ENCODE data around the gene NTF3. TPM values are rescaled to one million over a fixed set of nuclear protein-coding genes. Genes with fewer than 3 reads are reported as not detected.

The NTF3 gene
- polyA plus RNA-seq, 1 of the 3 experiments (the other 2 are of a cell fraction), result not detected

DNA sequence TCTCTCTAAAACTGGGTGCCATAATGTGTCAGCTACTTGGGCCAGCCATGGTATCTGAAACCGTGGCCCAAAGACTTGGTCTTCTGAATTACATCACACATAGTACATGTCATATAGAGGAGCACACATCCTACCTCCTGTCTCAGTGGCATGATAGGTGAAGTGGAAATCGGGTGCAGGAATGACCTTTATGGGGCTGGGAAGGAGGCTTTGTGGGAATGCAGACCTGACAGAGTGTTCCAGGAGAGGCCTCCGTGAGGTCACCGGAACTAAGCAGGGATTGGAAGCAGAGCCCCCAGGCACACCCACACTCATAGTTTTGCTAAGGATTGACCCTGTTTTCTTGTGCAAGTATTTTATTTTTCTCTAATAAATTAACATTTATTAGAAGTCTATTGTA, 82.6 kb downstream of the NTF3 start (continued):
- TF ChIP-seq, protein P1, sequence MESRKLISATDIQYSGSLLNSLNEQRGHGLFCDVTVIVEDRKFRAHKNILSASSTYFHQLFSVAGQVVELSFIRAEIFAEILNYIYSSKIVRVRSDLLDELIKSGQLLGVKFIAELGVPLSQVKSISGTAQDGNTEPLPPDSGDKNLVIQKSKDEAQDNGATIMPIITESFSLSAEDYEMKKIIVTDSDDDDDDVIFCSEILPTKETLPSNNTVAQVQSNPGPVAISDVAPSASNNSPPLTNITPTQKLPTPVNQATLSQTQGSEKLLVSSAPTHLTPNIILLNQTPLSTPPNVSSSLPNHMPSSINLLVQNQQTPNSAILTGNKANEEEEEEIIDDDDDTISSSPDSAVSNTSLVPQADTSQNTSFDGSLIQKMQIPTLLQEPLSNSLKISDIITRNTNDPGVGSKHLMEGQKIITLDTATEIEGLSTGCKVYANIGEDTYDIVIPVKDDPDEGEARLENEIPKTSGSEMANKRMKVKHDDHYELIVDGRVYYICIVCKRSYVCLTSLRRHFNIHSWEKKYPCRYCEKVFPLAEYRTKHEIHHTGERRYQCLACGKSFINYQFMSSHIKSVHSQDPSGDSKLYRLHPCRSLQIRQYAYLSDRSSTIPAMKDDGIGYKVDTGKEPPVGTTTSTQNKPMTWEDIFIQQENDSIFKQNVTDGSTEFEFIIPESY (IDR thresholded peaks at IDR 0.05; ENCODE audit: borderline replicate concordance, low read depth), result no peak
- TF ChIP-seq, protein P2, sequence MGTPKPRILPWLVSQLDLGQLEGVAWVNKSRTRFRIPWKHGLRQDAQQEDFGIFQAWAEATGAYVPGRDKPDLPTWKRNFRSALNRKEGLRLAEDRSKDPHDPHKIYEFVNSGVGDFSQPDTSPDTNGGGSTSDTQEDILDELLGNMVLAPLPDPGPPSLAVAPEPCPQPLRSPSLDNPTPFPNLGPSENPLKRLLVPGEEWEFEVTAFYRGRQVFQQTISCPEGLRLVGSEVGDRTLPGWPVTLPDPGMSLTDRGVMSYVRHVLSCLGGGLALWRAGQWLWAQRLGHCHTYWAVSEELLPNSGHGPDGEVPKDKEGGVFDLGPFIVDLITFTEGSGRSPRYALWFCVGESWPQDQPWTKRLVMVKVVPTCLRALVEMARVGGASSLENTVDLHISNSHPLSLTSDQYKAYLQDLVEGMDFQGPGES (IDR thresholded peaks at IDR 0.05; ENCODE audit: low read depth, low read length), result no peak
- TF ChIP-seq, protein P3, sequence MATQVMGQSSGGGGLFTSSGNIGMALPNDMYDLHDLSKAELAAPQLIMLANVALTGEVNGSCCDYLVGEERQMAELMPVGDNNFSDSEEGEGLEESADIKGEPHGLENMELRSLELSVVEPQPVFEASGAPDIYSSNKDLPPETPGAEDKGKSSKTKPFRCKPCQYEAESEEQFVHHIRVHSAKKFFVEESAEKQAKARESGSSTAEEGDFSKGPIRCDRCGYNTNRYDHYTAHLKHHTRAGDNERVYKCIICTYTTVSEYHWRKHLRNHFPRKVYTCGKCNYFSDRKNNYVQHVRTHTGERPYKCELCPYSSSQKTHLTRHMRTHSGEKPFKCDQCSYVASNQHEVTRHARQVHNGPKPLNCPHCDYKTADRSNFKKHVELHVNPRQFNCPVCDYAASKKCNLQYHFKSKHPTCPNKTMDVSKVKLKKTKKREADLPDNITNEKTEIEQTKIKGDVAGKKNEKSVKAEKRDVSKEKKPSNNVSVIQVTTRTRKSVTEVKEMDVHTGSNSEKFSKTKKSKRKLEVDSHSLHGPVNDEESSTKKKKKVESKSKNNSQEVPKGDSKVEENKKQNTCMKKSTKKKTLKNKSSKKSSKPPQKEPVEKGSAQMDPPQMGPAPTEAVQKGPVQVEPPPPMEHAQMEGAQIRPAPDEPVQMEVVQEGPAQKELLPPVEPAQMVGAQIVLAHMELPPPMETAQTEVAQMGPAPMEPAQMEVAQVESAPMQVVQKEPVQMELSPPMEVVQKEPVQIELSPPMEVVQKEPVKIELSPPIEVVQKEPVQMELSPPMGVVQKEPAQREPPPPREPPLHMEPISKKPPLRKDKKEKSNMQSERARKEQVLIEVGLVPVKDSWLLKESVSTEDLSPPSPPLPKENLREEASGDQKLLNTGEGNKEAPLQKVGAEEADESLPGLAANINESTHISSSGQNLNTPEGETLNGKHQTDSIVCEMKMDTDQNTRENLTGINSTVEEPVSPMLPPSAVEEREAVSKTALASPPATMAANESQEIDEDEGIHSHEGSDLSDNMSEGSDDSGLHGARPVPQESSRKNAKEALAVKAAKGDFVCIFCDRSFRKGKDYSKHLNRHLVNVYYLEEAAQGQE (IDR thresholded peaks at IDR 0.05; ENCODE audit: low read depth, low read length), result no peak
- TF ChIP-seq YY1 (IDR thresholded peaks at IDR 0.05; ENCODE audit: low read depth), result no peak

DNA sequence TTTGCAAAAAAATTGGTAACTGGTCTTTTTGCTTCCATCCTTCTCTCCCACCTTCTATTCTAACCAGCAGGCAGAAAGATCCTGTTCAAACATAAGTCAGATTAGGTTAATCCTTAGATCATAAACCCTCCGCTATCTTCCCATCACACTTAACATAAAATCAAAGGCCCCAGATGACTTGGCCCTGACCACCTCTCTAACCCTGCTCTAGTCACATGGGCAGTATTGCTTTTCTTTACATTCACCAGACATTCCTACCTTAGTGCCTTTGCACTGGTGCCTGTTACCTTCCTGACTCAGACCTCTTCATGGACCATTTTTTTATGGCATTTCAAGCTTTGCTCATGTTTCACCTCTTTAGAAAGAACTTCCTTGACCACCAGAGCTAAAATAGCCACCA, 83.5 kb downstream of the NTF3 start:
- Histone ChIP-seq H3K4me3 (ENCODE audit: low read depth in 2 of 2, low read length in 1 of 2) (no peak overlapping the region), H3K36me3 (replicated peaks in 1 of 2; ENCODE audit: control insufficient read depth in 1 of 2, insufficient read depth in 2 of 2, low read length in 1 of 2) (no peaks in the 10 kb centered on the region), H3K79me2 (ENCODE audit: insufficient read depth) (no peaks in the 10 kb centered on the region), H3K27ac (ENCODE audit: low read depth in 2 of 2, low read length in 1 of 2) (no peak overlapping the region), H3K9me3 (no peaks in the 10 kb centered on the region), H3K27me3 (ENCODE audit: insufficient read depth) (peaks cover 74% of the 10 kb centered on the region; the same call in 1 of the 2 replicates), H3F3A (replicated peaks; ENCODE audit: insufficient read depth) (no peaks in the 10 kb centered on the region), H3K4me2 (no peak overlapping the region), H4K20me1 (ENCODE audit: insufficient read depth) (no peaks in the 10 kb centered on the region), H2AFZ (ENCODE audit: low read depth) (no peak overlapping the region), H3K9ac (no peak overlapping the region), H3K4me1 (ENCODE audit: control insufficient read depth in 1 of 2, insufficient read depth in 2 of 2, low read depth in 1 of 2, low read length in 1 of 2) (no peaks in the 10 kb centered on the region), H3K9me2 (no peaks in the 10 kb centered on the region)
- ChIA-PET CTCF (interaction anchor here (0.6 kb wide), 1 partner anchor 74 kb away, joined by 3 read pairs; no protein-coding TSS in a partner anchor), POLR2A (no interaction called here)
- 8% methylated on average over 1 of the region's 1 CpG for WGBS (ENCODE audit: low lambda C conversion rate)
- no peak for DNase-seq
- TF ChIP-seq SIN3A (IDR thresholded peaks at IDR 0.05; ENCODE audit: borderline replicate concordance, low read depth, low read length) (no peak), RAD21 (IDR thresholded peaks at IDR 0.05; ENCODE audit: low read length) (no peak), TEAD4 (IDR thresholded peaks at IDR 0.05; ENCODE audit: borderline replicate concordance, insufficient read depth) (no peak), NFIC (IDR thresholded peaks at IDR 0.05; ENCODE audit: borderline replicate concordance) (no peak), FOSL2 (IDR thresholded peaks at IDR 0.05; ENCODE audit: borderline replicate concordance, low read depth) (no peak), MXI1 (IDR thresholded peaks at IDR 0.05; ENCODE audit: low read depth, low read length) (no peak), SMC3 (IDR thresholded peaks at IDR 0.05; ENCODE audit: low read depth, low read length) (no peak), NRF1 (IDR thresholded peaks at IDR 0.05; ENCODE audit: low read depth, low read length) (no peak), YY1 (IDR thresholded peaks at IDR 0.05; ENCODE audit: low read depth) (no peak)
- TF ChIP-seq, protein P1 (IDR thresholded peaks at IDR 0.05; ENCODE audit: borderline replicate concordance, low read depth), result no peak
- TF ChIP-seq, protein P2 (IDR thresholded peaks at IDR 0.05; ENCODE audit: low read depth, low read length), result no peak
- TF ChIP-seq, protein P3 (IDR thresholded peaks at IDR 0.05; ENCODE audit: low read depth, low read length), result no peak
